ENCODE data around the gene CREBBP. TPM values are rescaled to one million over a fixed set of nuclear protein-coding genes. Genes with fewer than 3 reads are reported as not detected.

The CREBBP gene
- total RNA-seq, 1 experiment from 2014 or later = 79.1 TPM

DNA sequence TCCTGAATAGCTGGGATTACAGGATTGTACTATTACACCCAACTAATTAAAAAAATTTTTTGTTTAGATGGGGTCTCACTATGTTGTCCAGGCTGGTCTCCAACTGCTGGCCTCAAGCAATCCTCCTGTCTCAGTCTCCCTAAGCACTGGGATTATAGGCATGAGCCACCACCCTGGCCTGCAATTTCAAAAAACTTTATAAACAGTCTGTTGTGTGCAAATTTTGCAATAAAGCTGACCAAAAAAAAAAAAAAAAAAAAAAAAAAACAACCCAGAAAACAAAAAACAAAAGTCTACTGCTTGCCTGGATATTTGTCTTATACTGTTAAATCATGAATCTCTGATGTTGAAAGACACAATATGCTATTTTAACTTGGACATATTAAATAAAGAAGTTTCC lies 4.4 kb downstream of the CREBBP start:
- H3T11ph ChIP-seq (ENCODE audit: low read length) = no peak overlapping the region
- H3K27ac ChIP-seq (ENCODE audit: insufficient read length, low read depth, low read length) = no peak overlapping the region
- no peak for DNase-seq
- H3K14ac ChIP-seq (ENCODE audit: insufficient read depth, low read length) = no peak overlapping the region
- H3K23ac ChIP-seq (ENCODE audit: insufficient read length, low read depth, low read length) = no peak overlapping the region
- no peak overlapping the region for H3K4ac ChIP-seq (ENCODE audit: low read depth, low read length)
- Mint-ChIP-seq H3K4me1 (peaks cover 56 to 69% of the 10 kb centered on the region in 2 experiments), H3K36me3 (ENCODE audit: insufficient read depth in 1 of 3, low read depth in 3 of 3) (peaks cover 4 to 24% (median 20%) of the 10 kb centered on the region in 3 experiments; a peak in 6 of 7 replicates), H3K9me3 (no peaks in the 10 kb centered on the region), H3K27ac (no peak overlapping the region; a peak in 1 of 7 replicates), H3K4me3 (no peak overlapping the region), H3K27me3 (ENCODE audit: low read depth) (no peaks in the 10 kb centered on the region)
- peaks cover 6% of the 10 kb centered on the region for H3K79me1 ChIP-seq (ENCODE audit: insufficient read depth, low read depth, low read length, poor library complexity, severe bottlenecking)
- H3K9ac ChIP-seq (ENCODE audit: extremely low read depth, insufficient read length, low read length) = no peak overlapping the region
- H3K18ac ChIP-seq (ENCODE audit: insufficient read length, low read depth, low read length) = no peak overlapping the region
- no peak overlapping the region for H2BK20ac ChIP-seq (ENCODE audit: low read depth, low read length, poor library complexity, severe bottlenecking)
- H2AFZ ChIP-seq (ENCODE audit: low read length) = no peak overlapping the region
- no peak for TF ChIP-seq CTCF (conservative IDR thresholded peaks at IDR 0.05)
- H3K56ac ChIP-seq (ENCODE audit: insufficient read length, low read depth, low read length) = no peak overlapping the region
- peaks cover 56% of the 10 kb centered on the region for H3K79me2 ChIP-seq (ENCODE audit: insufficient read depth, low read length)
- no peak overlapping the region for H2BK5ac ChIP-seq (ENCODE audit: insufficient read length, low read length)
- H3K23me2 ChIP-seq (ENCODE audit: insufficient read length, low read depth, low read length, poor library complexity, severe bottlenecking) = peaks cover 5% of the 10 kb centered on the region
- H4K5ac ChIP-seq (ENCODE audit: insufficient read length, low read depth, low read length) = no peak overlapping the region
- H3K4me1 ChIP-seq (ENCODE audit: insufficient read depth, low read length) = peaks cover 11% of the 10 kb centered on the region
- H4K8ac ChIP-seq (replicated peaks; ENCODE audit: insufficient read length, low read depth, low read length) = no peak overlapping the region
- H3K27me3 ChIP-seq (ENCODE audit: insufficient read depth, low read length) = no peaks in the 10 kb centered on the region
- H3K9me3 ChIP-seq (ENCODE audit: control insufficient read depth, low read depth, low read length) = no peaks in the 10 kb centered on the region
- no peak overlapping the region for H4K91ac ChIP-seq (ENCODE audit: insufficient read length, low read depth, low read length)
- no peak overlapping the region for H2BK15ac ChIP-seq (ENCODE audit: low read depth, low read length)
- no peak overlapping the region for H2BK120ac ChIP-seq (ENCODE audit: low read depth, low read length, poor library complexity, severe bottlenecking)
- no peak overlapping the region for H3K4me2 ChIP-seq (ENCODE audit: insufficient read depth, insufficient read length, low read length)
- peaks cover 5% of the 10 kb centered on the region for H4K20me1 ChIP-seq (ENCODE audit: control insufficient read depth, insufficient read depth, insufficient read length)
- H2AK5ac ChIP-seq (ENCODE audit: insufficient read length, low read length) = no peak overlapping the region
- no peak overlapping the region for H2BK12ac ChIP-seq (ENCODE audit: insufficient read length, low read depth, low read length)

Data from H9 (cell line).